IMR-90 (cell line): ENCODE measurements around the gene ZNF175. TPM values are rescaled to one million over a fixed set of nuclear protein-coding genes. Genes with fewer than 3 reads are reported as not detected.
A peak's percentile ranks its signal among the peaks of the same experiment; 100 is the strongest.

Experiments
- ATAC-seq: fragments of 200-7000 bp; cut with Tn5 transposase; 2 replicates; pipeline ENCODE4 v1.9.1; 2020; ENCODE audit warnings: low read depth, mild to moderate bottlenecking, moderate library complexity
- BruUV-seq: library from RNA; stranded (reverse); fragments of 400-500 nt; replicated peaks from 2 replicates; lab custom pipeline; 2021; lab: Mats Ljungman, UMichigan
- CTCF ChIA-PET: fragments of 300-600 bp; formaldehyde crosslinking; extraction: SDS; loops from one replicate; lab custom pipeline; 2021; ENCODE audit warnings: antibody characterized with exemption; lab: Yijun Ruan, JAX
- POLR2A ChIA-PET: fragments of 300-600 bp; sonication (Branson Sonifier 250); formaldehyde crosslinking; loops from one replicate; lab custom pipeline; 2022; ENCODE audit warnings: antibody characterized with exemption; ENCODE audit not compliant: unreplicated experiment; lab: Charles Lee
- DNase-seq: peaks from one replicate; pipeline ENCODE4 v3.0.0; 2013
- H2AFZ ChIP-seq: replicated peaks from 2 replicates; pipeline ENCODE3; 2013; ENCODE audit warnings: low read length, mild to moderate bottlenecking; ENCODE audit not compliant: poor library complexity
- H2AK5ac ChIP-seq: 2 replicates; pipeline ENCODE4 v1.6.1; 2013; ENCODE audit warnings: low read depth, low read length, inconsistent platforms
- H2AK9ac ChIP-seq: replicated peaks from 2 replicates; pipeline ENCODE3; 2013; ENCODE audit warnings: mild to moderate bottlenecking, low read depth, low read length, moderate library complexity; ENCODE audit not compliant: poor library complexity
- H2BK120ac ChIP-seq: 2 replicates; pipeline ENCODE4 v1.6.1; 2013; ENCODE audit warnings: low read depth, low read length, inconsistent platforms
- H2BK15ac ChIP-seq: 3 replicates; pipeline ENCODE4 v1.6.1; 2013; ENCODE audit warnings: low read depth, low read length, inconsistent platforms
- H2BK20ac ChIP-seq: 2 replicates; pipeline ENCODE4 v1.6.1; 2013; ENCODE audit warnings: low read depth, mild to moderate bottlenecking, inconsistent platforms, low read length, moderate library complexity
- H2BK5ac ChIP-seq: 2 replicates; pipeline ENCODE4 v1.6.1; 2013; ENCODE audit warnings: mild to moderate bottlenecking, low read depth, low read length, inconsistent platforms; ENCODE audit not compliant: poor library complexity, severe bottlenecking
- H3K14ac ChIP-seq: replicated peaks from 2 replicates; pipeline ENCODE4 v1.6.1; 2013; ENCODE audit warnings: low read depth, low read length, inconsistent platforms
- H3K18ac ChIP-seq: 2 replicates; pipeline ENCODE4 v1.6.1; 2013; ENCODE audit warnings: low read depth, low read length, control low read depth
- H3K23ac ChIP-seq: 2 replicates; pipeline ENCODE4 v1.6.1; 2013; ENCODE audit warnings: low read depth, low read length, inconsistent platforms
- H3K27ac ChIP-seq: 2 replicates; pipeline ENCODE4 v1.5.1; 2013; ENCODE audit warnings: mild to moderate bottlenecking, control low read depth, low read length; ENCODE audit not compliant: insufficient read depth
- H3K27me3 ChIP-seq: 2 replicates; pipeline ENCODE4 v1.6.1; 2013; ENCODE audit warnings: low read length; ENCODE audit not compliant: control insufficient read depth, insufficient read depth
- H3K36me3 ChIP-seq: 2 replicates; pipeline ENCODE4 v1.6.1; 2013; ENCODE audit warnings: low read length, mixed read lengths; ENCODE audit not compliant: control insufficient read depth, insufficient read depth
- H3K4ac ChIP-seq: 2 replicates; pipeline ENCODE4 v1.6.1; 2013; ENCODE audit warnings: low read depth, low read length, inconsistent platforms
- H3K4me1 ChIP-seq: 2 replicates; pipeline ENCODE4 v1.6.1; 2013; ENCODE audit warnings: low read length, mixed read lengths; ENCODE audit not compliant: control insufficient read depth, insufficient read depth
- H3K4me2 ChIP-seq: 2 replicates; pipeline ENCODE4 v1.6.1; 2013; ENCODE audit warnings: low read depth, mild to moderate bottlenecking, control low read depth, low read length, moderate library complexity
- H3K4me3 ChIP-seq: 2 replicates; pipeline ENCODE4 v1.5.1; 2013; ENCODE audit warnings: low read depth, mild to moderate bottlenecking, control low read depth, low read length, moderate library complexity; ENCODE audit not compliant: insufficient read depth
- H3K56ac ChIP-seq: 2 replicates; pipeline ENCODE4 v1.6.1; 2013; ENCODE audit warnings: low read length, inconsistent platforms; ENCODE audit not compliant: insufficient read depth; ENCODE audit errors: extremely low read depth
- H3K79me1 ChIP-seq, 2 experiments: 2 replicates each; pipeline ENCODE4 v1.6.1; 2013; ENCODE audit warnings: low read length in 2 of 2, inconsistent platforms in 1 of 2, low read depth in 1 of 2
- H3K9ac ChIP-seq: 2 replicates; pipeline ENCODE4 v1.6.1; 2013; ENCODE audit warnings: low read depth, low read length, control low read depth
- H3K9me1 ChIP-seq: 2 replicates; pipeline ENCODE4 v1.6.1; 2013; ENCODE audit warnings: low read length, inconsistent platforms; ENCODE audit not compliant: insufficient read depth
- H3K9me3 ChIP-seq: 2 replicates; pipeline ENCODE4 v1.6.1; 2013; ENCODE audit warnings: low read length; ENCODE audit not compliant: control insufficient read depth, insufficient read depth
- H4K20me1 ChIP-seq: 2 replicates; pipeline ENCODE4 v1.6.1; 2013; ENCODE audit warnings: low read length, inconsistent platforms; ENCODE audit not compliant: insufficient read depth
- H4K5ac ChIP-seq: 2 replicates; pipeline ENCODE4 v1.6.1; 2013; ENCODE audit warnings: mild to moderate bottlenecking, low read depth, low read length, control low read depth
- H4K8ac ChIP-seq, 2 experiments: 2 replicates each; pipeline ENCODE4 v1.6.1; 2013; ENCODE audit warnings: low read depth in 2 of 2, low read length in 2 of 2, control low read depth in 1 of 2, inconsistent platforms in 1 of 2
- H4K91ac ChIP-seq: 2 replicates; pipeline ENCODE4 v1.6.1; 2013; ENCODE audit warnings: low read depth, low read length, inconsistent platforms; ENCODE audit not compliant: insufficient read depth
- BHLHE40 ChIP-seq: fragments of 150-350 bp; IDR thresholded peaks from 2 replicates; pipeline ENCODE4 v1.6.1; 2016; ENCODE audit warnings: mild to moderate bottlenecking, low read depth, low read length
- CEBPB ChIP-seq: IDR thresholded peaks from 2 replicates; pipeline ENCODE4 v1.6.1; 2012; ENCODE audit warnings: low read depth, low read length, improper control_type of control experiment
- CHD1 ChIP-seq: IDR thresholded peaks from 2 replicates; pipeline ENCODE4 v1.6.1; 2012; ENCODE audit warnings: low read depth, low read length, improper control_type of control experiment
- CTCF ChIP-seq: conservative IDR thresholded peaks from 2 replicates; pipeline ENCODE4 v1.5.1; 2012; ENCODE audit warnings: mild to moderate bottlenecking, low read depth, low read length, improper control_type of control experiment
- ELK1 ChIP-seq: fragments of 150-350 bp; IDR thresholded peaks from 2 replicates; pipeline ENCODE4 v1.6.1; 2016; ENCODE audit warnings: low read depth, mild to moderate bottlenecking, low read length, moderate library complexity, borderline replicate concordance
- FOS ChIP-seq: fragments of 150-350 bp; IDR thresholded peaks from 2 replicates; pipeline ENCODE4 v1.6.1; 2016; ENCODE audit warnings: low read depth, low read length
- MAFK ChIP-seq: IDR thresholded peaks from 2 replicates; pipeline ENCODE4 v1.6.1; 2012; ENCODE audit warnings: low read depth, low read length, improper control_type of control experiment
- MAZ ChIP-seq: IDR thresholded peaks from 2 replicates; pipeline ENCODE4 v1.6.1; 2012; ENCODE audit warnings: low read depth, mild to moderate bottlenecking, low read length, improper control_type of control experiment, moderate library complexity, borderline replicate concordance
- MXI1 ChIP-seq: IDR thresholded peaks from 2 replicates; pipeline ENCODE4 v1.6.1; 2012; ENCODE audit warnings: low read depth, mild to moderate bottlenecking, low read length, moderate library complexity, borderline replicate concordance
- NFE2L2 ChIP-seq: fragments of 150-350 bp; IDR thresholded peaks from 2 replicates; pipeline ENCODE4 v1.6.1; 2016; ENCODE audit warnings: low read depth, mild to moderate bottlenecking, low read length
- RCOR1 ChIP-seq: IDR thresholded peaks from 2 replicates; pipeline ENCODE4 v1.6.1; 2012; ENCODE audit warnings: mild to moderate bottlenecking, low read length, improper control_type of control experiment; ENCODE audit not compliant: insufficient replicate concordance
- RFX5 ChIP-seq: IDR thresholded peaks from 2 replicates; pipeline ENCODE4 v1.8.0; 2012; ENCODE audit warnings: low read depth, mild to moderate bottlenecking, low read length, moderate library complexity
- SMC3 ChIP-seq: fragments of 150-350 bp; IDR thresholded peaks from 2 replicates; pipeline ENCODE4 v1.6.1; 2016; ENCODE audit warnings: low read depth, mild to moderate bottlenecking, antibody characterized with exemption, low read length, moderate library complexity
- WGBS, 2 experiments: methylation state at CpG; one replicate each; pipeline versions ENCODE4 v1.1.5 to v1.1.7; 2013; ENCODE audit warnings: missing lambda C conversion rate in 2 of 2; ENCODE audit not compliant: insufficient read length in 1 of 2; ENCODE audit errors: extremely low coverage in 2 of 2; 5-methylcytosine and 5-hydroxymethylcytosine counted together
- dilution Hi-C: fragments of 300-500 bp; cut with HindIII; formaldehyde crosslinking; loops from one replicate; pipeline ENCODE4 v1.14.3; 2018; ENCODE audit warnings: low sequenced_read_pairs; ENCODE audit not compliant: unreplicated experiment
- in situ Hi-C: fragments of 300-500 bp; cut with MboI; formaldehyde crosslinking; loops from 3 replicates; pipeline ENCODE4 v1.14.3; 2019; ENCODE audit warnings: low sequenced_read_pairs, inconsistent platforms, mixed read lengths
- intact Hi-C: fragments of 100-400 bp; cut with micrococcal nuclease; formaldehyde crosslinking; loops from 2 replicates; pipeline ENCODE4 v1.10.0; 2022
- polyA plus RNA-seq, 3 experiments: library from polyadenylated mRNA; depleted of rRNA; stranded (reverse); fragments of >200 nt; gene quantifications; 2 replicates each; pipeline ENCODE4 v1.2.3, GENCODE V29; 2012; ENCODE audit warnings: low replicate concordance in 1 of 3
- total RNA-seq: library from RNA; depleted of rRNA; stranded (reverse); fragments of >200 nt; gene quantifications from 2 replicates; pipeline ENCODE4 v1.2.3, GENCODE V29; 2012

The ZNF175 gene
- total and polyA plus RNA-seq, 2 of the 4 experiments (the other 2 are of a cell fraction), result 3.6 to 8.4 TPM

GRCh38 chr19:51586799-51587198, 15.7 kb downstream of the ZNF175 start:
- DNase-seq (no peak), ATAC-seq (no peak)
- Histone ChIP-seq H2AK9ac (no peak overlapping the region), H2AFZ (no peak overlapping the region), H4K91ac (no peak overlapping the region), H3K14ac (no peak overlapping the region), H3K9me3 (peaks cover 21% of the 10 kb centered on the region), H3K56ac (no peak overlapping the region), H3K4me2 (no peak overlapping the region), H2BK20ac (no peak overlapping the region), H2AK5ac (no peak overlapping the region), H2BK5ac (no peak overlapping the region), H3K4me3 (no peak overlapping the region), H4K8ac (no peak overlapping the region), H3K18ac (no peak overlapping the region), H3K27ac (no peak overlapping the region), H3K4me1 (no peaks in the 10 kb centered on the region), H3K23ac (no peak overlapping the region), H4K20me1 (no peaks in the 10 kb centered on the region), H3K4ac (no peak overlapping the region), H2BK15ac (no peak overlapping the region), H2BK120ac (no peak overlapping the region), H3K9me1 (no peaks in the 10 kb centered on the region), H3K79me1 (no peaks in the 10 kb centered on the region; a peak in 2 of 4 replicates), H3K9ac (no peak overlapping the region), H3K27me3 (no peaks in the 10 kb centered on the region), H3K36me3 (peaks cover 27% of the 10 kb centered on the region), H4K5ac (no peak overlapping the region)
- TF ChIP-seq ELK1 (no peak), CEBPB (no peak), MXI1 (no peak), CTCF (no peak), RCOR1 (no peak), MAZ (no peak), MAFK (no peak), SMC3 (no peak), RFX5 (no peak), FOS (no peak), CHD1 (no peak), BHLHE40 (no peak), NFE2L2 (no peak)
- ChIA-PET CTCF (no interaction called here), POLR2A (no interaction called here)
- WGBS, 2 experiments, result no CpG with 5 or more reads among the region's 4 CpGs
- dilution Hi-C loops, result no loop called here
- intact Hi-C loops, result no loop called here
- TSS peak; percentile 19 for BruUV-seq
- in situ Hi-C loops, result no loop called here
